GM18505 (cell line): ENCODE measurements around the gene ZNF808.
"Not testable (repeated sequence)": the region's sequence is repeated elsewhere in the genome, so short reads cannot be mapped to it uniquely, and the experiment has no call there.

ENCODE experiments used
- ATAC-seq: cut with Tn5 transposase; IDR thresholded peaks from one replicate; pipeline ENCODE4 v1.9.1; 2021; ENCODE audit not compliant: unreplicated experiment
- POLR2A ChIP-seq: IDR thresholded peaks from 4 replicates; pipeline ENCODE4 v1.6.1; 2011; ENCODE audit warnings: borderline replicate concordance; ENCODE audit not compliant: insufficient read depth, insufficient read length; ENCODE audit errors: extremely low read depth

The ZNF808 gene

DNA sequence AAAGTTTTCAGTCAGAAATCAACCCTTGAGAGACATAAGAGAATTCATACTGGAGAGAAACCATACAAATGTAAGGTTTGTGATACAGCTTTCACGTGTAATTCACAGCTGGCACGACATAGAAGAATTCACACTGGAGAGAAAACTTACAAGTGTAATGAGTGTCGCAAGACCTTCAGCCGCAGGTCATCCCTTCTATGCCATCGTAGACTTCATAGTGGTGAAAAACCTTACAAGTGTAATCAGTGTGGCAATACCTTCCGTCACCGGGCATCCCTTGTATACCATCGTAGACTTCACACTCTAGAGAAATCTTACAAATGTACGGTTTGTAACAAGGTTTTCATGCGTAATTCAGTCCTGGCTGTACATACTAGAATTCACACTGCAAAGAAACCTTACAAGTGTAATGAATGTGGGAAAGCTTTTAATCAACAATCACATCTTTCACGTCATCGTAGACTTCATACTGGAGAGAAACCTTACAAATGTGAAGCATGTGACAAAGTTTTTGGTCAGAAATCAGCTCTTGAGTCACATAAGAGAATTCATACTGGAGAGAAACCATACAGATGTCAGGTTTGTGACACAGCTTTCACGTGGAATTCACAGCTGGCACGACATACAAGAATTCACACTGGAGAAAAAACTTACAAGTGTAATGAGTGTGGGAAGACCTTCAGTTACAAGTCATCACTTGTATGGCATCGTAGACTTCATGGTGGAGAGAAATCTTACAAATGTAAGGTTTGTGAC lies 26.9 kb downstream of the ZNF808 start:
- ATAC-seq, result no peak
- no peak for TF ChIP-seq POLR2A

- no peak for TF ChIP-seq POLR2A
- ATAC-seq, result no peak
Measured at GRCh38 chr19:52557231-52557995, 29.9 kb downstream of the ZNF808 start.

DNA sequence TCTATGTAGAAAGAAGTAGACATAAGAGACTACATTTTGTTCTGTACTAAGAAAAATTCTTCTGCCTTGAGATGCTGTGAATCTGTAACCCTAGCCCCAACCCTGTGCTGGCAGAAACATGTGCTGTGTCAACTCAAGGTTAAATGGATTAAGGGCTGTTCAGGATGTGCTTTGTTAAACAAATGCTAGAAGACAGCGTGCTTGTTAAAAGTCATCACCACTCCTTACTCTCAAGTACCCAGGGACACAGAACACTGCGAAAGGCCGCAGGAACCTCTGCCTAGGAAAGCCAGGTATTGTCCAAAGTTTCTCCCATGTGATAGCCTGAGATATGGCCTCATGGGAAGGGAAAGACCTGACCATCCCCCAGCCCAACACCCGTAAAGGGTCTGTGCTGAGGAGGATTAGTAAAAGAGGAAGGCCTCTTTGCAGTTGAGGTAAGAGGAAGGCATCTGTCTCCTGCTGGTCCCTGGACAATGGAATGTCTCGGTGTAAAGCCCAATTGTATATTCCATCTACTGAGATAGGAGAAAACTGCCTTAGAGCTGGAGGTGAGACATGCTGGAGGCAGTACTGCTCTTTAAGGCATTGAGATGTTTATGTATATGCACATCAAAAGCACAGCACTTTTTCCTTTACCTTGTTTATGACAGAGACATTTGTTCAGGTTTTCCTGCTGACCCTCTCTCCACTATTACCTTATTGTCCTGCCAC lies 31.4 kb downstream of the ZNF808 start:
- not testable (repeated sequence) for ATAC-seq

- ATAC-seq, result not testable (repeated sequence)
Measured at GRCh38 chr19:52561611-52562010, 34.1 kb downstream of the ZNF808 start.

DNA sequence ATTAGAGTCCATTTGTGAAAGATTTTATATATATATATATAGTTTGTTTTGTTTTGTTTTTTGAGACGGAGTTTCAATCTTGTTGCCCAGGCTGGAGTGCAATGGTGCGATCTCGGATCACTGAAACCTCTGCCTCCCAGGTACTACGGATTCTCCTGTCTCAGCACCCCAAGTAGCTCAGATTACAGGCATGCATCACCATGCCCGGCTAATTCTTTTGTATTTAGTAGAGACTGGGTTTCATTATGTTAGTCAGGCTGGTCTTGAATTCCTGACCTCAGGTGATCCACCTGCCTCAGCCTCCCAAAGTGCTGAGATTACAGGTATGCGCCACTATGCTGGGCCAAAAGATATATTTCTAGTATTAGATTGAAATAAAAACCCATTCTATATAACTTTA lies 38.7 kb downstream of the ZNF808 start:
- ATAC-seq, result no peak

DNA sequence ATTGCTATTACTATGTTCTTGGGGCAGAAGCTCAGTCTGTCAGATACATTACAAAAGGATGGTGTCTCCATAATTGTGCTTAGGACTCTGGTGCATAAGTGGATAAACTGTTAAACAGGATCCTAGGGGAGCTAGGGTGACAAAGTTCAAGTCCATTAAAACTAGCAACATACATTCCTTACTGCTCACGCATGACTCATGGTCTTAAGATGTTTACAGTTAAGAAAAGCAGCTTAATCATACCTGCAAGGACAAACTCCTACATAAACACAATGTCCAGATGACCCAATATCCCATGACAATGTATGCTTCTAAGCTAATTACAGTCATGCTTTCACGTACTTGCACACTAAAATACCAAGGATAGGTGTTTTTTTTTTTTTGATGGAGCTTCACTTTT lies 39.1 kb downstream of the ZNF808 start:
- no peak for TF ChIP-seq POLR2A
- no peak for ATAC-seq

More for the DNA sequence above, 38.7 kb downstream of the ZNF808 start:
- TF ChIP-seq POLR2A, result no peak

- no peak for ATAC-seq
- no peak for TF ChIP-seq POLR2A
Measured at GRCh38 chr19:52567921-52568320, 40.5 kb downstream of the ZNF808 start.

DNA sequence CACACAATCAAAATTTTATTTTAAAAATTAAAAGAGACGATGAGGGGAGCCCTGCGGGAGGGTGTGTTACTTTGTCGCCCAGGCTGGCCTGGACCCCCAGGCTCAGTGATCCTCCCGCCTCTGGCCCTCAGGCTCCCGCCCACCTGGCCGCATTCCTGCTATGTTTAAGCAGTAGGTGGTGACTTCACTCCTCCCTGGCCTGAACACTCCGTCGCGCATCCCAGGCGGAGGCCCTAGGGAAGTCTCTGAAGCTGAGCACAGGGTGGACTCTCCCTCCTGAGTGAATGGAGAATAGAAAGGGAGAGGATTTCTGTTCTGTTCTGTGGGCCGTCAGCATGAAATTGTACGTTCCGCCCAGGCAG lies 42.2 kb downstream of the ZNF808 start:
- ATAC-seq, result not testable (repeated sequence)

GRCh38 chr19:52570000-52570861 lies 42.8 kb downstream of the ZNF808 start, which contains the start of gene ZNF701:
Gene ZNF701 (plus strand): TSS chr19:52570287. CDS start chr19:52574148, 3,861 bp downstream.
- peak; percentile 97 for TF ChIP-seq POLR2A
- ATAC-seq, result peak; percentile 91

DNA sequence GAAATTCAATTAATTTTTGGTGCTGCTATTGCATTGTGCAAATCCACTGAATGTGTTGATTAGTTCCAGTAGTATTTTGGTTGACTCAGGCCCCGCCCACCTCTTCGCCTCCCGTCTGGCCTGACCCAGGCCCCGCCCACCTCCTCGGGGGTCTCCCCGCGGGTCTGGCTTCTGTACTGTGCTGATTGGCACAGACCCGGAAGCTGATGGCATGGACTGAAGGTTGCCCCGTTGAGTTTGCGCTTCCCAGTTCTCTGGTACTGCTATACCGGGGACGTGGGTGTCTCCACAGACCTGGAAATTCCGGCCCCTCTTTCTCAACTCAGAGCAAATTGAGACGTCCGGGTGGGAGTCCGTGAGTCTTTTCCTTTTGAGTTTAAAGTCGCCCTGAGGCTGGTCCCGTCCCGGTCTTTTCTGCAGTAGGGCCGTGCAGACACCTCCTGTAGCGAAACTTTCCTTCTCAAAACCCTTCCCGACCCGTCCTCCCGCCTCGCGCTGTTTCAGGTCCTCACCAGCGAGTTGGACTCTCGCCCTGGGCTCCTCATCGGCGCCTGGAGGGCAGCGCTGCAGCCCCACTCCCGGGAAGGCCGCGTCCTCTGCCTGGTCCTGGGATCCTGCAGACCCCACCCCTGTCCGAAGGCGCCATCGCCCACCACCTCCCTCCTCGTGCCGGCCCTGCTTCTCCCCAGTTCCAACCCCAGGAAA lies 57.4 kb downstream of the ZNF808 start:
- no peak for TF ChIP-seq POLR2A
- ATAC-seq, result no peak

DNA sequence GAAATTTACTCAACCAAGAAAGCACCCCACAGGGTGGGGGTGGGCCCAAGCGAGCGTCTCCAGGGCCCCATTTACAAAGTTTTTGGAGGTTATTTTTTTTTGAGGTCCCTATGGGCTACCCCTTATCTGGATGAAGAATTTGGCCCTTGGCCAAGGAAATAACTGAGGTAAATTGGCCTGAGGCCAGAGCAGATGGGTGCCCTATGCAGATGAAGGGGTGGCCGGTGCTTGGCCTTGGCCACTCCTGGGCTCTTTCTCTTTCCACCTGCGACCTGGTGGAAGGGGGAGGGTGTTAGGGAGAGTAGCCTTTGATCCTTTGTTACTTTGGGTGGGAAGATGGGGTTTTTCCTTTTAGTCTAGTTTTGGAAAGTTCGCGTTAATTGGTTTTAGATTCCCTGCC lies 58.1 kb downstream of the ZNF808 start:
- no peak for TF ChIP-seq POLR2A
- ATAC-seq, result no peak

DNA sequence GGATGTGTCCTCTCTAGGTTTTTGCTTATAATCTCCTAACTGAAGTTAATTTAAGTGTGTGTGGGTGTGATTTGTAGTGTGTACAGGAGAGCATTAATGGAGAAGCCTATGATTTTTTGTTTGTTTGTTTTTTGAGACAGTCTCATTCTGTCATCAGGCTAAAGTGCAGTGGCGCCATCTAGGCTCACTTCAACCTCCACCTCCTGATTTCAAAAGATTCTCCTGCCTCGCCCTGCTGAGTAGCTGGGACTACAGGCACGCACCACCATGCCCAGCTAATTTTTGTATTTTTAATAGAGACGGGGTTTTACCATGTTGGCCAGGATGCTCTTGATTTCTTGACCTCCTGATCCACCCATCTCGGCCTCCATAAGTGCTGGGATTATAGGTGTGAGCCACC lies 63.3 kb downstream of the ZNF808 start:
- ATAC-seq, result no peak
- no peak for TF ChIP-seq POLR2A

DNA sequence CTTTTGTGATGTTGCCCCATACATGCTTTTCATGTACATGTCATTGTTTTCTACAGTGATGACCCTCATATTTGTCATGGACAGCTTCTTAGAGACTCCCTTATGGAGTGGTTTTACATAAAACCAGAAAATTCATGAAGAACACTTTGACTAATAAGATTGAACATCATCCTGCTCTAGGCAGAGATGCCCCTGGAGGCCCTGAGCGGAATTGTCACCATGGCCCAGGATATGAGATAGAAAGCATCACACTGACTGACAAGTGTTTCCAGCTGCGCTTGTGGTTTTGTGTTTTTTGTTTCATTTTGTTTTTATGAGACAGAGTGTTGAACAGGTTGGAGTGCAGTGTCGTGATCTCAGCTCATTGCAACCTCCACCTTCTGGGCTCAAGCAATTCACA lies 64.8 kb downstream of the ZNF808 start:
- TF ChIP-seq POLR2A, result no peak
- ATAC-seq, result no peak

GRCh38 chr19:52593441-52593840 lies 66.0 kb downstream of the ZNF808 start:
- not testable (repeated sequence) for ATAC-seq
